ENCODE measurements around the gene TEX53. TPM values are rescaled to one million over a fixed set of nuclear protein-coding genes. Genes with fewer than 3 reads are reported as not detected.

Gene TEX53
- total RNA-seq, 4 donors from 2014 or later = not detected

- no peak for TF ChIP-seq CTCF (IDR thresholded peaks at IDR 0.05; ENCODE audit: low read depth)
These were observed 36.5 kb upstream of the TEX53 start for GRCh38 chr9:114694146-114694545.

- no peak for TF ChIP-seq CTCF (IDR thresholded peaks at IDR 0.05; ENCODE audit: low read depth)
These were observed 35.7 kb upstream of the TEX53 start for GRCh38 chr9:114693248-114693855.

GRCh38 chr9:114691956-114692295, 34.3 kb upstream of the TEX53 start:
- TF ChIP-seq CTCF (IDR thresholded peaks at IDR 0.05; ENCODE audit: low read depth) = no peak

- TF ChIP-seq CTCF (IDR thresholded peaks at IDR 0.05; ENCODE audit: low read depth) = no peak
These were observed 33.7 kb upstream of the TEX53 start for GRCh38 chr9:114691046-114691955.

GRCh38 chr9:114690308-114690707, 32.7 kb upstream of the TEX53 start:
- no peak for TF ChIP-seq CTCF (IDR thresholded peaks at IDR 0.05; ENCODE audit: low read depth)

- TF ChIP-seq CTCF (IDR thresholded peaks at IDR 0.05; ENCODE audit: low read depth) = no peak
These were observed 32.2 kb upstream of the TEX53 start for GRCh38 chr9:114689813-114690212.

GRCh38 chr9:114688909-114689610, 31.5 kb upstream of the TEX53 start:
- TF ChIP-seq CTCF (IDR thresholded peaks at IDR 0.05; ENCODE audit: low read depth) = no peak

Data from subcutaneous adipose tissue (tissue), 4 donors.